Stimulated activated CD4-positive, alpha-beta T cell treated with anti-CD3 and anti-CD28 coated beads, TNF-alpha, amount 100 ng/mL, for 24 hours (primary cell): ENCODE data around the gene FAM124B.

ENCODE experiments used
- DNase-seq, 3 experiments: peaks; one replicate each; pipeline ENCODE4 v3.0.0-alpha.2; 2020; ENCODE audit warnings: low read depth in 3 of 3

Gene FAM124B

GRCh38 chr2:224381521-224382279 is 20.2 kb downstream of the FAM124B start:
- DNase-seq, result no peak

GRCh38 chr2:224379986-224380385 is 21.9 kb downstream of the FAM124B start:
- DNase-seq, result no peak

GRCh38 chr2:224379172-224379571 is 22.7 kb downstream of the FAM124B start:
- DNase-seq, result no peak

- no peak for DNase-seq
Observed at GRCh38 chr2:224378701-224379097, 23.2 kb downstream of the FAM124B start.

- no peak for DNase-seq
Observed at GRCh38 chr2:224377751-224378700, 23.9 kb downstream of the FAM124B start.

GRCh38 chr2:224372641-224373040 is 29.3 kb downstream of the FAM124B start:
- DNase-seq, result no peak

- no peak for DNase-seq
Observed at GRCh38 chr2:224369028-224369632, 32.8 kb downstream of the FAM124B start.

- no peak for DNase-seq
Observed at GRCh38 chr2:224366267-224366844, 35.6 kb downstream of the FAM124B start.

GRCh38 chr2:224365331-224365730 is 36.6 kb downstream of the FAM124B start:
- no peak for DNase-seq

GRCh38 chr2:224363281-224363680 is 38.6 kb downstream of the FAM124B start:
- no peak for DNase-seq

GRCh38 chr2:224362094-224362493 is 39.8 kb downstream of the FAM124B start:
- DNase-seq, result no peak

- DNase-seq, result no peak
Observed at GRCh38 chr2:224360801-224361251, 41.1 kb downstream of the FAM124B start.

- DNase-seq, result no peak
Observed at GRCh38 chr2:224359569-224359968, 42.3 kb downstream of the FAM124B start.

- DNase-seq, result peak; percentile 14 to 38 (median 31)
Observed at GRCh38 chr2:224357098-224357901, 44.6 kb downstream of the FAM124B start.

- no peak for DNase-seq
Observed at GRCh38 chr2:224354632-224355211, 47.2 kb downstream of the FAM124B start.

- no peak for DNase-seq
Observed at GRCh38 chr2:224350703-224351102, 51.2 kb downstream of the FAM124B start.

- DNase-seq, result no peak
Observed at GRCh38 chr2:224349396-224349795, 52.5 kb downstream of the FAM124B start.

GRCh38 chr2:224347176-224348051 is 54.5 kb downstream of the FAM124B start:
- no peak for DNase-seq

GRCh38 chr2:224345492-224345891 is 56.4 kb downstream of the FAM124B start:
- DNase-seq, result no peak

- no peak for DNase-seq
Observed at GRCh38 chr2:224343226-224343625, 58.7 kb downstream of the FAM124B start.
